Activated T-cell treated with anti-CD3 and anti-CD28 coated beads, Interleukin-2, amount 50 U/mL, for 72 hours (primary cell): ENCODE results near the gene CDK6. TPM values are rescaled to one million over a fixed set of nuclear protein-coding genes. Genes with fewer than 3 reads are reported as not detected.

Source experiments
- ATAC-seq, 2 donors: fragments of 150-1000 bp; cut with Tn5 transposase; replicated peaks in 1 of 2; 2 replicates each; pipeline ENCODE4 v1.10.0; 2021; ENCODE audit warnings: moderate library complexity in 2 of 2, mild to moderate bottlenecking in 1 of 2
- DNase-seq, 2 donors: peaks; one replicate each; pipeline ENCODE4 v3.0.0; 2021 to 2022; ENCODE audit warnings: mixed read lengths in 1 of 2
- H3K27ac Mint-ChIP-seq: one replicate; pipeline ENCODE4 v1.8.0; 2022; ENCODE audit warnings: mild to moderate bottlenecking, moderate library complexity, mixed read lengths
- H3K27me3 Mint-ChIP-seq: one replicate; pipeline ENCODE4 v1.8.0; 2022; ENCODE audit warnings: low read depth, mixed read lengths
- H3K36me3 Mint-ChIP-seq, 2 donors: one replicate each; pipeline ENCODE4 v1.8.0; 2022; ENCODE audit warnings: mixed read lengths in 2 of 2, mild to moderate bottlenecking in 1 of 2; ENCODE audit not compliant: insufficient read depth in 2 of 2
- H3K4me1 Mint-ChIP-seq: one replicate; pipeline ENCODE4 v1.8.0; 2022; ENCODE audit warnings: low read depth, mixed read lengths
- H3K4me3 Mint-ChIP-seq, 2 donors: one replicate each; pipeline ENCODE4 v1.8.0; 2022; ENCODE audit warnings: mild to moderate bottlenecking in 2 of 2, mixed read lengths in 2 of 2, moderate library complexity in 2 of 2
- H3K9me3 Mint-ChIP-seq, 2 donors: one replicate each; pipeline ENCODE4 v1.8.0; 2022; ENCODE audit warnings: mixed read lengths in 2 of 2
- total RNA-seq, 2 donors: library from RNA; stranded (reverse); gene quantifications; one replicate each; pipeline ENCODE4 v1.2.3, GENCODE V29; 2022

CDK6 gene
- total RNA-seq, 2 donors from 2014 or later = 213 to 256 TPM

GRCh38 chr7:92652536-92652935, 183.8 kb downstream of the CDK6 start:
- DNase-seq (no peak), ATAC-seq (peak; percentile 47 to 50)
- H3K27me3 Mint-ChIP-seq = no peaks in the 10 kb centered on the region
- no peaks in the 10 kb centered on the region for H3K9me3 Mint-ChIP-seq
- H3K4me1 Mint-ChIP-seq = peaks cover 77% of the 10 kb centered on the region
- H3K36me3 Mint-ChIP-seq = peaks cover 12 to 34% of the 10 kb centered on the region in 2 donors
- H3K4me3 Mint-ChIP-seq = peak overlapping the region in 1 of 2 donors; percentile 58
- peak overlapping the region; percentile 3 for H3K27ac Mint-ChIP-seq

- H3K36me3 Mint-ChIP-seq = peaks cover 11 to 34% of the 10 kb centered on the region in 2 donors
- no peak for ATAC-seq
- no peak overlapping the region for H3K4me3 Mint-ChIP-seq
- H3K4me1 Mint-ChIP-seq = peaks cover 90% of the 10 kb centered on the region
- no peak for DNase-seq
- no peaks in the 10 kb centered on the region for H3K9me3 Mint-ChIP-seq
- peak overlapping the region; percentile 44 for H3K27ac Mint-ChIP-seq
- no peaks in the 10 kb centered on the region for H3K27me3 Mint-ChIP-seq
Observed at GRCh38 chr7:92650391-92650790, 186.0 kb downstream of the CDK6 start.

- Mint-ChIP-seq H3K4me3 (peak overlapping the region; percentile 57 to 89), H3K9me3 (no peaks in the 10 kb centered on the region), H3K4me1 (peaks cover 96% of the 10 kb centered on the region), H3K27ac (peak overlapping the region; percentile 96), H3K27me3 (no peaks in the 10 kb centered on the region), H3K36me3 (peaks cover 11 to 32% of the 10 kb centered on the region in 2 donors)
- ATAC-seq (peak; percentile 64), DNase-seq (peak; percentile 28 to 35)
Observed at GRCh38 chr7:92648067-92648466, 188.3 kb downstream of the CDK6 start.

- H3K27me3 Mint-ChIP-seq = no peaks in the 10 kb centered on the region
- peak overlapping the region; percentile 96 for H3K27ac Mint-ChIP-seq
- DNase-seq = no peak
- H3K4me1 Mint-ChIP-seq = peaks cover 97% of the 10 kb centered on the region
- H3K36me3 Mint-ChIP-seq = peaks cover 11 to 34% of the 10 kb centered on the region in 2 donors
- ATAC-seq = no peak
- peak overlapping the region; percentile 57 to 89 for H3K4me3 Mint-ChIP-seq
- H3K9me3 Mint-ChIP-seq = no peaks in the 10 kb centered on the region
Observed at GRCh38 chr7:92647652-92648051, 188.7 kb downstream of the CDK6 start.

GRCh38 chr7:92647011-92647625, 189.3 kb downstream of the CDK6 start:
- peaks cover 99% of the 10 kb centered on the region for H3K4me1 Mint-ChIP-seq
- H3K27me3 Mint-ChIP-seq = no peaks in the 10 kb centered on the region
- DNase-seq (no peak), ATAC-seq (peak; percentile 10 to 14)
- H3K36me3 Mint-ChIP-seq = peaks cover 11 to 34% of the 10 kb centered on the region in 2 donors
- H3K4me3 Mint-ChIP-seq = peak overlapping the region; percentile 57 to 89
- H3K27ac Mint-ChIP-seq = peak overlapping the region; percentile 96
- no peaks in the 10 kb centered on the region for H3K9me3 Mint-ChIP-seq

GRCh38 chr7:92645114-92646061, 191.0 kb downstream of the CDK6 start:
- Mint-ChIP-seq H3K4me3 (peak overlapping the region; percentile 57 to 89), H3K27me3 (no peaks in the 10 kb centered on the region), H3K4me1 (peaks cover 99% of the 10 kb centered on the region), H3K9me3 (no peaks in the 10 kb centered on the region), H3K27ac (peak overlapping the region; percentile 96), H3K36me3 (peaks cover 10 to 29% of the 10 kb centered on the region in 2 donors)
- ATAC-seq (peak; percentile 53 to 58), DNase-seq (peak in 1 of 2 donors; percentile 59)

- H3K27me3 Mint-ChIP-seq = no peaks in the 10 kb centered on the region
- H3K36me3 Mint-ChIP-seq = peaks cover 11 to 26% of the 10 kb centered on the region in 2 donors
- no peak for ATAC-seq
- no peaks in the 10 kb centered on the region for H3K9me3 Mint-ChIP-seq
- peaks cover 99% of the 10 kb centered on the region for H3K4me1 Mint-ChIP-seq
- H3K4me3 Mint-ChIP-seq = peak overlapping the region; percentile 35 to 89
- DNase-seq = no peak
- peak overlapping the region; percentile 96 for H3K27ac Mint-ChIP-seq
Observed at GRCh38 chr7:92644406-92645113, 191.8 kb downstream of the CDK6 start.

- DNase-seq (no peak), ATAC-seq (no peak)
- H3K36me3 Mint-ChIP-seq = peaks cover 14 to 27% of the 10 kb centered on the region in 2 donors
- peak overlapping the region in 1 of 2 donors; percentile 89 for H3K4me3 Mint-ChIP-seq
- H3K4me1 Mint-ChIP-seq = peaks cover 100% of the 10 kb centered on the region
- no peaks in the 10 kb centered on the region for H3K9me3 Mint-ChIP-seq
- H3K27ac Mint-ChIP-seq = peak overlapping the region; percentile 97
- no peaks in the 10 kb centered on the region for H3K27me3 Mint-ChIP-seq
Observed at GRCh38 chr7:92643821-92644220, 192.6 kb downstream of the CDK6 start.

- H3K27ac Mint-ChIP-seq = peak overlapping the region; percentile 97
- peak; percentile 81 to 84 for DNase-seq
- peak overlapping the region; percentile 74 to 85 for H3K4me3 Mint-ChIP-seq
- H3K4me1 Mint-ChIP-seq = peaks cover 96% of the 10 kb centered on the region
- no peaks in the 10 kb centered on the region for H3K9me3 Mint-ChIP-seq
- ATAC-seq = peak; percentile 75 to 79
- H3K27me3 Mint-ChIP-seq = no peaks in the 10 kb centered on the region
- peaks cover 10 to 27% of the 10 kb centered on the region in 2 donors for H3K36me3 Mint-ChIP-seq
Observed at GRCh38 chr7:92641921-92642511, 194.4 kb downstream of the CDK6 start.

- Mint-ChIP-seq H3K4me3 (peak overlapping the region; percentile 67 to 83), H3K36me3 (peaks cover 6 to 19% of the 10 kb centered on the region in 2 donors), H3K27me3 (no peaks in the 10 kb centered on the region), H3K9me3 (no peaks in the 10 kb centered on the region), H3K4me1 (peaks cover 96% of the 10 kb centered on the region), H3K27ac (peak overlapping the region; percentile 92)
- DNase-seq (no peak), ATAC-seq (no peak)
Observed at GRCh38 chr7:92639966-92640365, 196.4 kb downstream of the CDK6 start.

GRCh38 chr7:92639213-92639896, 197.0 kb downstream of the CDK6 start:
- no peak for DNase-seq
- Mint-ChIP-seq H3K36me3 (peaks cover 6 to 18% of the 10 kb centered on the region in 2 donors), H3K27ac (peak overlapping the region; percentile 92), H3K27me3 (no peaks in the 10 kb centered on the region), H3K4me1 (peaks cover 96% of the 10 kb centered on the region), H3K9me3 (no peaks in the 10 kb centered on the region), H3K4me3 (peak overlapping the region; percentile 67 to 83)
- no peak for ATAC-seq

GRCh38 chr7:92636018-92636560, 200.3 kb downstream of the CDK6 start:
- no peaks in the 10 kb centered on the region for H3K27me3 Mint-ChIP-seq
- no peak for ATAC-seq
- no peak overlapping the region for H3K4me3 Mint-ChIP-seq
- peaks cover 96% of the 10 kb centered on the region for H3K4me1 Mint-ChIP-seq
- no peaks in the 10 kb centered on the region for H3K9me3 Mint-ChIP-seq
- DNase-seq = no peak
- H3K36me3 Mint-ChIP-seq = peaks cover 4 to 6% of the 10 kb centered on the region in 2 donors
- H3K27ac Mint-ChIP-seq = no peak overlapping the region
